Mesendoderm (in vitro differentiated cells): ENCODE results near the gene MANSC4.

Experiments used
- DNase-seq: peaks from one replicate; pipeline ENCODE4 v3.0.0; 2013
- H2AK5ac ChIP-seq: 2 replicates; pipeline ENCODE4 v1.6.1; 2013; ENCODE audit warnings: low read length, inconsistent platforms
- H2BK120ac ChIP-seq: 2 replicates; pipeline ENCODE4 v1.6.1; 2013; ENCODE audit warnings: low read depth, mild to moderate bottlenecking, low read length, moderate library complexity, mixed read lengths
- H2BK15ac ChIP-seq: replicated peaks from 2 replicates; pipeline ENCODE4 v1.6.1; 2013; ENCODE audit warnings: low read depth, mild to moderate bottlenecking, moderate library complexity
- H2BK5ac ChIP-seq: 2 replicates; pipeline ENCODE4 v1.6.1; 2013; ENCODE audit warnings: low read length, inconsistent platforms
- H3K18ac ChIP-seq: 2 replicates; pipeline ENCODE4 v1.6.1; 2013; ENCODE audit warnings: mild to moderate bottlenecking, low read length, mixed read lengths
- H3K23ac ChIP-seq: one replicate; pipeline ENCODE4 v1.6.1; 2013; ENCODE audit warnings: low read length
- H3K27ac ChIP-seq: 2 replicates; pipeline ENCODE4 v1.5.1; 2013; ENCODE audit warnings: low read depth, mild to moderate bottlenecking, inconsistent platforms, low read length, moderate library complexity
- H3K27me3 ChIP-seq: 2 replicates; pipeline ENCODE4 v1.6.1; 2013; ENCODE audit warnings: low read length, control low read depth, mild to moderate bottlenecking, inconsistent platforms; ENCODE audit not compliant: insufficient read depth, poor library complexity
- H3K36me3 ChIP-seq: 2 replicates; pipeline ENCODE4 v1.6.1; 2013; ENCODE audit warnings: low read length, inconsistent platforms; ENCODE audit not compliant: control insufficient read depth, insufficient read depth
- H3K4ac ChIP-seq: one replicate; pipeline ENCODE4 v1.6.1; 2013; ENCODE audit warnings: low read depth, mild to moderate bottlenecking, low read length, moderate library complexity
- H3K4me1 ChIP-seq: 2 replicates; pipeline ENCODE4 v1.6.1; 2013; ENCODE audit warnings: low read depth, low read length, inconsistent platforms; ENCODE audit not compliant: control insufficient read depth
- H3K4me2 ChIP-seq: 2 replicates; pipeline ENCODE4 v1.6.1; 2013; ENCODE audit warnings: low read length
- H3K4me3 ChIP-seq: 2 replicates; pipeline ENCODE4 v1.5.1; 2013; ENCODE audit warnings: mild to moderate bottlenecking, low read length
- H3K56ac ChIP-seq: one replicate; pipeline ENCODE4 v1.6.1; 2013; ENCODE audit warnings: low read length
- H3K79me1 ChIP-seq: 2 replicates; pipeline ENCODE4 v1.6.1; 2013; ENCODE audit warnings: low read length, inconsistent platforms
- H3K79me2 ChIP-seq: 2 replicates; pipeline ENCODE4 v1.6.1; 2013; ENCODE audit warnings: mild to moderate bottlenecking, low read length; ENCODE audit not compliant: control insufficient read depth, insufficient read depth
- H3K9ac ChIP-seq: 2 replicates; pipeline ENCODE4 v1.6.1; 2013; ENCODE audit warnings: low read length, inconsistent platforms
- H4K5ac ChIP-seq: one replicate; pipeline ENCODE4 v1.6.1; 2013; ENCODE audit warnings: low read length
- H4K8ac ChIP-seq: one replicate; pipeline ENCODE4 v1.6.1; 2013; ENCODE audit warnings: low read depth, mild to moderate bottlenecking, control low read depth, low read length, moderate library complexity
- WGBS: extraction: QIAGEN DNeasy Blood & Tissue Kit; methylation state at CpG from one replicate; pipeline ENCODE4 v1.1.7; 2013; ENCODE audit warnings: low lambda C conversion rate, missing lambda C conversion rate; ENCODE audit not compliant: insufficient coverage; ENCODE audit errors: extremely low coverage; 5-methylcytosine and 5-hydroxymethylcytosine counted together

Gene MANSC4

DNA sequence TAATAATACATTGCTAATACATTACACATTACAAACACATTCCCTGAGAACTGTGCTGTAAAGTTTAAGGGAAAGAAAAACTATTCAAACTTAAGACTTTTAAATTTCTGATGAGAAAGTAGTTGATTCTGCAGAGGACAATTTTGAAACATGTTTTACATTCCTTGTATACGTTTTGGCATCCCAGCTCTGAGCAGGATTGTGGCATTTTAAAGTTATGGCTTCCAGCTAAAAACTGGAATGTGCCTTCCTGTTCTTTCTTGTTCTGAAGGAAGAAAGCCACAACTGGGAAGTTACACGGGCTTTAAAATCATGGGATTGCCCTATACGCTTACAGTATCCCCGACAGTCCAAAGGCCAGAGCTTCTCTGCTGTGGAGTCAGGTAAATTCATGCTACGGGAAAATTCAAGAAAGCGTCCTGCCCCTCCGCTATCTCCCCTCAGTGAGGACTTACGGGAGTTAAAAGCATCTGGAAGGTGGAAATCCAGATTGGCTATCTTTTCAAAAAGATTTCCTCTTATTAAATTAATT, 10.8 kb downstream of the MANSC4 start:
- no peaks in the 10 kb centered on the region for H3K36me3 ChIP-seq
- no CpG with 5 or more reads among the region's 8 CpGs for WGBS
- no peak overlapping the region for H3K9ac ChIP-seq
- H2BK15ac ChIP-seq, result no peak overlapping the region
- H3K79me2 ChIP-seq, result no peaks in the 10 kb centered on the region
- H3K4ac ChIP-seq, result no peak overlapping the region
- no peak overlapping the region for H4K5ac ChIP-seq
- H3K79me1 ChIP-seq, result no peaks in the 10 kb centered on the region
- no peak overlapping the region for H2AK5ac ChIP-seq
- no peak overlapping the region for H3K23ac ChIP-seq
- no peak for DNase-seq
- no peak overlapping the region for H2BK120ac ChIP-seq
- H3K18ac ChIP-seq, result no peak overlapping the region
- H3K4me1 ChIP-seq, result no peaks in the 10 kb centered on the region
- H4K8ac ChIP-seq, result no peak overlapping the region
- no peak overlapping the region for H2BK5ac ChIP-seq
- no peak overlapping the region for H3K56ac ChIP-seq
- H3K4me2 ChIP-seq, result no peak overlapping the region
- no peaks in the 10 kb centered on the region for H3K27me3 ChIP-seq
- H3K27ac ChIP-seq, result no peak overlapping the region
- no peak overlapping the region for H3K4me3 ChIP-seq

DNA sequence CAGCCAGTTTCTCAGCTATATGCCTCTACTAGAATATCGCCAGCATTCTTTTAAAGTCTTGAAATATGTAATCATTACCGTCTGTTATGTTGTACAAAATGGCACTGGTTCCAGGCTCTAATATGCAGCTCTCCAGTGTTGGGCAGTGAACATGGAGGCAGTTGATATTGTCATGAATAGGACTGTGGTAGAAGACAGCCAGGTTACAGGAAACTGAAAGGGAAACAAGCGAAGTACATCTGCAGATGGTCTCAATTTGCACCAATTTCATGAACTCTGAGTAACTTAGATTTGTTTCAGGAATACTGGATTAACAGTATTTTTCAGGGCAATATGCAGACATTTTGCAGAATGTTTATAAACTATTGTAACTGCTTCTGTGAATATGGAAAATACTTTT, 13.4 kb downstream of the MANSC4 start:
- H2AK5ac ChIP-seq, result no peak overlapping the region
- no CpG with 5 or more reads among the region's 3 CpGs for WGBS

DNA sequence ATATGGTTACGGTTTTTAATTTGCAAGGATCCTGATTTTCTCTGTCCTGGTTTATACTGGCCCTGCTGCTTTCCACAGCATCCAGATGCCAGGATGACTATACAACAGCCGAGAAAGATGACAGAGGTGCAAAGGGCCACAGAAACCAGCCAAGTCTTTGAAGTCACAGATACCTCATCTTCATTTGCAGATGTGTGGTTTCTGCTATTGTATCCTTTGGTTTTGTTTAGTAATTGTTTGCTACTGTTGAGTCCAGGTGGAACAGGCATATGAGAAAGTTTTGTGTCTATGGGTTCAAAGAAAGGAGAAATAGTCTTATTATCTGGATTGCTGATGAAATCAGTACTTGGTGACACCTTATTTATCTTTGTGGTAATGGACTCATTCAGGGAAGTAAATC, 17.3 kb downstream of the MANSC4 start:
- Histone ChIP-seq H4K8ac (no peak overlapping the region), H2AK5ac (no peak overlapping the region), H3K56ac (no peak overlapping the region), H3K4me3 (no peak overlapping the region), H3K4me2 (no peak overlapping the region), H2BK120ac (no peak overlapping the region), H3K18ac (no peak overlapping the region), H3K36me3 (no peaks in the 10 kb centered on the region), H3K27me3 (no peaks in the 10 kb centered on the region), H4K5ac (no peak overlapping the region), H3K4me1 (no peaks in the 10 kb centered on the region), H3K79me1 (no peaks in the 10 kb centered on the region), H3K9ac (no peak overlapping the region), H2BK5ac (no peak overlapping the region), H3K4ac (no peak overlapping the region), H3K27ac (no peak overlapping the region), H3K23ac (no peak overlapping the region), H3K79me2 (no peaks in the 10 kb centered on the region), H2BK15ac (no peak overlapping the region)
- no CpG with 5 or more reads among the region's 2 CpGs for WGBS
- DNase-seq, result no peak

More for the DNA sequence above, 13.4 kb downstream of the MANSC4 start:
- H3K18ac ChIP-seq, result no peak overlapping the region
- no peaks in the 10 kb centered on the region for H3K4me1 ChIP-seq
- H2BK15ac ChIP-seq, result no peak overlapping the region
- no peaks in the 10 kb centered on the region for H3K79me2 ChIP-seq
- H4K8ac ChIP-seq, result no peak overlapping the region
- no peaks in the 10 kb centered on the region for H3K27me3 ChIP-seq
- H3K4me3 ChIP-seq, result no peak overlapping the region
- no peak overlapping the region for H3K23ac ChIP-seq
- H3K36me3 ChIP-seq, result no peaks in the 10 kb centered on the region
- H3K27ac ChIP-seq, result no peak overlapping the region
- H4K5ac ChIP-seq, result no peak overlapping the region
- H3K4me2 ChIP-seq, result no peak overlapping the region
- H3K79me1 ChIP-seq, result no peaks in the 10 kb centered on the region
- H3K4ac ChIP-seq, result no peak overlapping the region
- H2BK120ac ChIP-seq, result no peak overlapping the region
- DNase-seq, result no peak
- H2BK5ac ChIP-seq, result no peak overlapping the region
- no peak overlapping the region for H3K56ac ChIP-seq
- H3K9ac ChIP-seq, result no peak overlapping the region

DNA sequence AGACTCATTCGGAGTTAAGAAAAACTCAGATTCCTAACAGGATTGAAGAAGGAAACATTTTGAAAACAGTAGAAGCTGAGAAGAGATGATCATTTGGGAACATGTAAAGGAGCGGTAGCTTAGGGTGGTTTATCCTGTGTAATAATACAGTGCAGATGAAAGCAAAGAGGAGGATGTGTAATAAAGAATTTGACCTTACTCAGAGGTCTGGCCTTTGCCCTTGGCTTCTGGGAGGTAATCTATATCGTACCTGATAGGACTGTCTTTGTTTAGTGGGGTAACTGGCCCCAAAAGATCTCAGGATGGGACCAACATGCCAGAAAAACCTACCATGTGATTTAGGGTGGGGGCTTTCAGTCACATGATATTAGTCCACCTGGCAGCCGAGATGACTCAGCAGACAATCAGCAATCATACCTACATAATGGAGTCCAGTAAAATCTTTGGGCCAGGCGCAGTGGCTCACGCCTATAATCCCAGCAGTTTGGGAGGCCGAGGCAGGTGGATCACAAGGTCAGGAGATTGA, 23.3 kb downstream of the MANSC4 start:
- DNase-seq, result no peak
- Histone ChIP-seq H3K79me1 (no peaks in the 10 kb centered on the region), H3K36me3 (no peaks in the 10 kb centered on the region), H3K27me3 (no peaks in the 10 kb centered on the region), H3K4me2 (no peak overlapping the region), H3K56ac (no peak overlapping the region), H3K27ac (no peak overlapping the region), H3K23ac (no peak overlapping the region), H3K4me3 (no peak overlapping the region), H2BK15ac (no peak overlapping the region), H2BK5ac (no peak overlapping the region), H3K79me2 (no peaks in the 10 kb centered on the region), H4K8ac (no peak overlapping the region), H2BK120ac (no peak overlapping the region), H4K5ac (no peak overlapping the region), H3K4me1 (no peaks in the 10 kb centered on the region), H3K18ac (no peak overlapping the region), H3K9ac (no peak overlapping the region), H3K4ac (no peak overlapping the region), H2AK5ac (no peak overlapping the region)
- WGBS, result no CpG with 5 or more reads among the region's 7 CpGs

DNA sequence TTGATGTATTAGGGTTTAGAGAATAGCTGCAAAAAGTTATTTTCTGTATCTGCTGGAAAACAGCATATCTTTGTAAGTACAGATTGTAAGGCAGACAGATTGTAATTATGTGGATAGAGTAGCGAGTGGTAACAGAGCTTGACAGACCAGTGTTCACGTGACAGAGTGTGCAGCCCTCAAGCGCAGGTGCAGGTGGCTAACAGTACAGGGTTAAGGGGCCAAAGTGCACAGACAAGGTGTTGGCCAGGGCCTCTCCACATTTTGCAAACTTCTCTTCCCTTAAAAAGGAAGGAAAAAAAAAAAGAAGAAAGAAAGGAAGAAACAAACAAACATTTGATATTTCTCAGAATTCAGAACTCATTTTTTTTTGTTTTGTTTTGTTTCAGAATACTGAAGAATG, 25.2 kb downstream of the MANSC4 start:
- Histone ChIP-seq H2AK5ac (no peak overlapping the region), H3K27me3 (no peaks in the 10 kb centered on the region), H3K4me1 (no peaks in the 10 kb centered on the region), H3K27ac (no peak overlapping the region), H3K79me1 (no peaks in the 10 kb centered on the region), H3K4me2 (no peak overlapping the region), H3K36me3 (no peaks in the 10 kb centered on the region), H3K18ac (no peak overlapping the region), H3K4me3 (no peak overlapping the region), H2BK120ac (no peak overlapping the region), H3K9ac (no peak overlapping the region), H3K4ac (no peak overlapping the region), H4K8ac (no peak overlapping the region), H4K5ac (no peak overlapping the region), H3K23ac (no peak overlapping the region), H3K56ac (no peak overlapping the region), H2BK5ac (no peak overlapping the region), H2BK15ac (no peak overlapping the region), H3K79me2 (no peaks in the 10 kb centered on the region)
- whole genome bisulfite sequencing, result no CpG with 5 or more reads among the region's 3 CpGs
- DNase-seq, result no peak

DNA sequence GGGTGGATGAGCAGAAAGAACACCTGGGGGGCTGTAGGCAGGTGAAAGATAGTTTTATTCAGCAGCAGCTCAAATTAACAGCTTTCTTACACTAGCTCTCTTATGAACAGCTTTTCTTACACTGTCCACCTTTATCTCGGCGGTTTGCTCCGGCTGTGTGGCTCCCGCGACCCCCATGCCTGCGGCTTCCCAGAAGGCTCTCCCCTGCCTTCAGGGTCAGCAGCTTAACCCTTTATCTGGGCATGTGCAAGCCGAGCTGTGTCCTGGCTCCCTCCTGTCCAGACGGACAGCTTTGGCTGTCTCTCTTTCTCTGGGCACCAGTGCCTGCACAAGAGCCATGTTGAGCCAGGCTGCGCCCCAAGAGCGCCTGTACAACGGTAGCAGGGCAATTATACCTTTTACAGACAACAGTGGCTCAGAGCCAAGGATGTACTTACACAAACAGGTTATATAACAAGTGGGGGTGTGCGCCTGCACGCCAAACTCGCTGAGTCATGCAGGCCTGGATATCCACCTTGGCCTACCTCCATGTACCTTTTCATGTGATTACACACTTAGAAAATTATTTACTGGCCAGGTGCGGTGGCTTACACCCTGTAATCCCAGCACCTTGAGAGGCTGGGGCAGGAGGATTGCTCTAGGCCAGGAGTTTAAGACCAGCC, 28.5 kb downstream of the MANSC4 start:
- H3K27ac ChIP-seq, result no peak overlapping the region
- no peak overlapping the region for H2BK5ac ChIP-seq
- no peaks in the 10 kb centered on the region for H3K79me2 ChIP-seq
- H2BK15ac ChIP-seq, result no peak overlapping the region
- no peak overlapping the region for H4K8ac ChIP-seq
- no peak overlapping the region for H2AK5ac ChIP-seq
- no peaks in the 10 kb centered on the region for H3K36me3 ChIP-seq
- no peaks in the 10 kb centered on the region for H3K79me1 ChIP-seq
- H3K9ac ChIP-seq, result no peak overlapping the region
- H3K18ac ChIP-seq, result no peak overlapping the region
- no peaks in the 10 kb centered on the region for H3K4me1 ChIP-seq
- H3K4ac ChIP-seq, result no peak overlapping the region
- H3K4me3 ChIP-seq, result no peak overlapping the region
- no peaks in the 10 kb centered on the region for H3K27me3 ChIP-seq
- H3K23ac ChIP-seq, result no peak overlapping the region
- no peak overlapping the region for H4K5ac ChIP-seq
- no peak for DNase-seq
- H3K56ac ChIP-seq, result peak overlapping the region; percentile 10
- H2BK120ac ChIP-seq, result no peak overlapping the region
- H3K4me2 ChIP-seq, result no peak overlapping the region
- no CpG with 5 or more reads among the region's 15 CpGs for WGBS
